ENCODE data around the gene TPO.
"Not testable (repeated sequence)": the region's sequence is repeated elsewhere in the genome, so short reads cannot be mapped to it uniquely, and the experiment has no call there.

TPO gene

GRCh38 chr2:1378456-1379150 is 34.7 kb upstream of the TPO start:
- no peaks in the 10 kb centered on the region for H3K79me2 ChIP-seq
- H3K27me3 ChIP-seq (ENCODE audit: control insufficient read depth, insufficient read depth, low read length): no peaks in the 10 kb centered on the region
- no peaks in the 10 kb centered on the region for H3K36me3 ChIP-seq (ENCODE audit: control insufficient read depth, insufficient read depth, low read length)
- H3K9me3 ChIP-seq (ENCODE audit: control insufficient read depth, low read length): no peaks in the 10 kb centered on the region
- H3K4me3 ChIP-seq (ENCODE audit: low read depth, low read length): no peak overlapping the region
- H3K27ac ChIP-seq: no peak overlapping the region
- H3K4me1 ChIP-seq: no peaks in the 10 kb centered on the region
- no peak for TF ChIP-seq CTCF (IDR thresholded peaks at IDR 0.05)
- H3K4me2 ChIP-seq (ENCODE audit: low read length): no peak overlapping the region
- no peak overlapping the region for H2AFZ ChIP-seq
- no peak overlapping the region for H3K9ac ChIP-seq

GRCh38 chr2:1381644-1382043 is 31.6 kb upstream of the TPO start:
- no peak overlapping the region for H2AFZ ChIP-seq
- H3K36me3 ChIP-seq (ENCODE audit: control insufficient read depth, insufficient read depth, low read length): no peaks in the 10 kb centered on the region
- H3K79me2 ChIP-seq: no peaks in the 10 kb centered on the region
- no peaks in the 10 kb centered on the region for H3K9me3 ChIP-seq (ENCODE audit: control insufficient read depth, low read length)
- H3K4me1 ChIP-seq: no peaks in the 10 kb centered on the region
- no peak for TF ChIP-seq CTCF (IDR thresholded peaks at IDR 0.05)
- H3K27ac ChIP-seq: no peak overlapping the region
- H3K9ac ChIP-seq: no peak overlapping the region
- no peak overlapping the region for H3K4me2 ChIP-seq (ENCODE audit: low read length)
- no peaks in the 10 kb centered on the region for H3K27me3 ChIP-seq (ENCODE audit: control insufficient read depth, insufficient read depth, low read length)
- H3K4me3 ChIP-seq (ENCODE audit: low read depth, low read length): no peak overlapping the region

GRCh38 chr2:1387954-1388725 is 25.1 kb upstream of the TPO start:
- H3K9me3 ChIP-seq (ENCODE audit: control insufficient read depth, low read length); H3K4me1 ChIP-seq; H3K4me3 ChIP-seq (ENCODE audit: low read depth, low read length); H3K79me2 ChIP-seq; H3K36me3 ChIP-seq (ENCODE audit: control insufficient read depth, insufficient read depth, low read length); H3K27me3 ChIP-seq (ENCODE audit: control insufficient read depth, insufficient read depth, low read length); H3K9ac ChIP-seq; H3K4me2 ChIP-seq (ENCODE audit: low read length); H2AFZ ChIP-seq; H3K27ac ChIP-seq: not testable (repeated sequence)

GRCh38 chr2:1390118-1390517 is 23.1 kb upstream of the TPO start:
- not testable (repeated sequence) for H3K4me1 ChIP-seq; H3K79me2 ChIP-seq; H3K4me2 ChIP-seq (ENCODE audit: low read length)

GRCh38 chr2:1393321-1393720 is 19.9 kb upstream of the TPO start:
- Histone ChIP-seq H3K36me3 (ENCODE audit: control insufficient read depth, insufficient read depth, low read length) (no peaks in the 10 kb centered on the region), H3K9ac (no peak overlapping the region), H2AFZ (no peak overlapping the region), H3K4me3 (ENCODE audit: low read depth, low read length) (no peak overlapping the region), H3K27ac (no peak overlapping the region), H3K27me3 (ENCODE audit: control insufficient read depth, insufficient read depth, low read length) (no peaks in the 10 kb centered on the region), H3K79me2 (no peaks in the 10 kb centered on the region), H3K4me2 (ENCODE audit: low read length) (no peak overlapping the region), H3K4me1 (no peaks in the 10 kb centered on the region), H3K9me3 (ENCODE audit: control insufficient read depth, low read length) (no peaks in the 10 kb centered on the region)
- TF ChIP-seq CTCF (IDR thresholded peaks at IDR 0.05): no peak

More at GRCh38 chr2:1390118-1390517, 23.1 kb upstream of the TPO start:
- not testable (repeated sequence) for H3K27ac ChIP-seq; H3K9me3 ChIP-seq (ENCODE audit: control insufficient read depth, low read length); H2AFZ ChIP-seq; H3K9ac ChIP-seq; H3K36me3 ChIP-seq (ENCODE audit: control insufficient read depth, insufficient read depth, low read length); H3K27me3 ChIP-seq (ENCODE audit: control insufficient read depth, insufficient read depth, low read length); H3K4me3 ChIP-seq (ENCODE audit: low read depth, low read length)

All from parathyroid adenoma (tissue), 2 donors.